Keratinocyte (primary cell): ENCODE results near the gene DBNL. TPM values are rescaled to one million over a fixed set of nuclear protein-coding genes. Genes with fewer than 3 reads are reported as not detected.

Source experiments
- DNase-seq: peaks from one replicate; pipeline ENCODE4 v3.0.0-alpha.2; 2011; ENCODE audit warnings: low read depth, missing footprints, low spot score
- FAIRE-seq: peaks from 2 replicates; lab custom pipeline; 2011; peaks lifted over from hg19 to GRCh38; lab: Jason Lieb, UNC
- H2AFZ ChIP-seq: 2 replicates; pipeline ENCODE4 v1.6.0; 2012; ENCODE audit warnings: low read length, control low read depth, inconsistent platforms; ENCODE audit not compliant: control insufficient read depth
- H3K27ac ChIP-seq: 2 replicates; pipeline ENCODE4 v1.5.1; 2011; ENCODE audit warnings: low read length; ENCODE audit not compliant: control insufficient read depth, insufficient read depth
- H3K27me3 ChIP-seq: 3 replicates; pipeline ENCODE4 v1.6.0; 2011; ENCODE audit warnings: low read length; ENCODE audit not compliant: control insufficient read depth, insufficient read depth; ENCODE audit errors: extremely low read depth
- H3K36me3 ChIP-seq, 2 experiments: 2 replicates in 1 of 2; 3 replicates in 1 of 2; pipeline ENCODE4 v1.5.1; 2011; ENCODE audit warnings: low read length in 2 of 2, mild to moderate bottlenecking in 1 of 2; ENCODE audit not compliant: control insufficient read depth in 2 of 2, insufficient read depth in 2 of 2; ENCODE audit errors: extremely low read depth in 1 of 2
- H3K4me1 ChIP-seq: 3 replicates; pipeline ENCODE4 v1.5.1; 2011; ENCODE audit warnings: low read length; ENCODE audit not compliant: control insufficient read depth, insufficient read depth; ENCODE audit errors: extremely low read depth
- H3K4me2 ChIP-seq: 3 replicates; pipeline ENCODE4 v1.6.0; 2011; ENCODE audit warnings: low read depth, low read length; ENCODE audit not compliant: control insufficient read depth, insufficient read depth; ENCODE audit errors: extremely low read depth
- H3K4me3 ChIP-seq, 3 experiments: fragments of 200-600 bp in 1 of 3; sonication (generic) in 1 of 3; 2 replicates in 2 of 3; 3 replicates in 1 of 3; pipeline ENCODE4 v1.5.1; 2011 to 2016; ENCODE audit warnings: low read length in 3 of 3, mild to moderate bottlenecking in 3 of 3, control low read depth in 2 of 3, inconsistent platforms in 1 of 3, low read depth in 1 of 3, mixed read lengths in 1 of 3, mixed run types in 1 of 3, moderate library complexity in 1 of 3; ENCODE audit not compliant: control insufficient read depth in 2 of 3, insufficient read depth in 2 of 3; ENCODE audit errors: extremely low read depth in 1 of 3
- H3K79me2 ChIP-seq: 2 replicates; pipeline ENCODE4 v1.6.0; 2012; ENCODE audit warnings: low read length; ENCODE audit not compliant: control insufficient read depth, insufficient read depth
- H3K9ac ChIP-seq: 3 replicates; pipeline ENCODE4 v1.6.0; 2011; ENCODE audit warnings: low read length; ENCODE audit not compliant: control insufficient read depth, insufficient read depth; ENCODE audit errors: extremely low read depth
- H3K9me1 ChIP-seq: 3 replicates; pipeline ENCODE4 v1.6.0; 2011; ENCODE audit warnings: low read length; ENCODE audit not compliant: control insufficient read depth, insufficient read depth; ENCODE audit errors: extremely low read depth
- H3K9me3 ChIP-seq: 2 replicates; pipeline ENCODE4 v1.5.1; 2012; ENCODE audit warnings: low read depth, low read length; ENCODE audit not compliant: control insufficient read depth
- H4K20me1 ChIP-seq: 3 replicates; pipeline ENCODE4 v1.6.0; 2011; ENCODE audit warnings: low read length; ENCODE audit not compliant: control insufficient read depth, insufficient read depth; ENCODE audit errors: extremely low read depth
- EZH2 ChIP-seq: IDR thresholded peaks from one replicate; pipeline ENCODE4 v1.6.1; 2012; ENCODE audit warnings: inconsistent platforms, mild to moderate bottlenecking, low read length, moderate library complexity
- dilution Hi-C: fragments of 300-500 bp; cut with MboI; formaldehyde crosslinking; loops from one replicate; pipeline ENCODE4 v1.7.0; 2020; ENCODE audit warnings: low sequenced_read_pairs; ENCODE audit not compliant: extremely low pct_ligation_motif_present
- polyA plus RNA-seq, 5 experiments: library from polyadenylated mRNA; depleted of rRNA in 3 of 5; stranded (reverse) in 3 of 5; stranded (forward) in 1 of 5; unstranded in 1 of 5; fragments of >200 nt; gene quantifications; 1 replicate in 1 of 5; 2 replicates in 3 of 5; 3 replicates in 1 of 5; pipeline versions ENCODE4 v1.2.1 to v1.2.3, GENCODE V29; 2011 to 2012; ENCODE audit warnings: missing spikeins in 2 of 5, low read depth in 1 of 5, low replicate concordance in 1 of 5
- TF ChIP-seq, protein P1 (sequence below), 3 experiments: IDR thresholded peaks in 1 of 3; conservative IDR thresholded peaks in 1 of 3; optimal IDR thresholded peaks in 1 of 3; 2 replicates in 2 of 3; 3 replicates in 1 of 3; pipeline versions ENCODE3 to v1.5.1; 2011; ENCODE audit warnings: low read length in 3 of 3, mild to moderate bottlenecking in 3 of 3, moderate library complexity in 2 of 3, control low read depth in 1 of 3, inconsistent platforms in 1 of 3; ENCODE audit not compliant: insufficient read depth in 2 of 3; ENCODE audit errors: extremely low read depth in 1 of 3

Gene DBNL
- polyA plus RNA-seq, 1 donor (not counting 4 experiments of a cell fraction or from before 2014, with no cell fraction given), result 76.1 TPM

DNA sequence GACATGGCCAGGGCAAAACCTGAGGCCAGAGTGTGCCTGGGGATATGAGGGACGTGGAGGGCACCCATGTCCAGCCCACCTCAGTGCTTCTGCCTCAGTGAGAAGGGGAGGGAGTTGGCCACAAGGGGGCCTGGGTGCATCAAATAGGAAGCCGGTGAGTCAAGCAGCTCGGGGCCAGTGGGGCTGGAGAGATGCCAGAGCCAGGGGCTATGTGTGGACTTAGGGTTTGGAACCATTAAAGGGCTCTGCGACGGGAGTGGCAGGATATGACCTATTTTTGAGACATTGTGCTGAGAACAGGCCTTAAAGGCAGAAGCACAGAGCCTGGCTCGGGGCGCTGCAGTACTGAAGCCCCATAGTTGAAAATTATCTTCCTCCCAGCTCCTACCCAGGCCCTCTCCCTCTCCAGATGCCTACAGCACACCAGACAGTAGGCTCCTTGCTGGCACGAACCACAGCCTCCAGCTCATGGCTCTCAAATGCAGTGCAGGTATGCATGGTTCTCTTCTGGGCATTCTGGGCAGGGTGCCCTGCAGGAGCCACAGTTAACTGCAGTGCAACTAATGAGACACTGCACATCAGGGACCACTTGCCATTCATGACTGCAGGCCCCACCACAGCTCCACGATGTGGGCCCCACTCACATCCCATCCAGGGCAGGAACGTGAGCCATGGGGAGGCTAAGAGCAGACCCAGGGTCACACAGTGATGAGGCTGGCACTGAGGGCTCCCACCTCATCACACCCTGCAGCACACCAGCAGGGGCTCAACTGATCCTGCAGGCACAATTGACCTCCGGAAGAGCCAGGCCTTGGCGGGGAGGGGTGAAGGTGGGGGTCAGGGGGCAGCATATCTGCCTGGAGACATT lies 28.1 kb downstream of the DBNL start:
- H3K9ac ChIP-seq, result peak overlapping the region; percentile 13
- TF ChIP-seq, protein P1, sequence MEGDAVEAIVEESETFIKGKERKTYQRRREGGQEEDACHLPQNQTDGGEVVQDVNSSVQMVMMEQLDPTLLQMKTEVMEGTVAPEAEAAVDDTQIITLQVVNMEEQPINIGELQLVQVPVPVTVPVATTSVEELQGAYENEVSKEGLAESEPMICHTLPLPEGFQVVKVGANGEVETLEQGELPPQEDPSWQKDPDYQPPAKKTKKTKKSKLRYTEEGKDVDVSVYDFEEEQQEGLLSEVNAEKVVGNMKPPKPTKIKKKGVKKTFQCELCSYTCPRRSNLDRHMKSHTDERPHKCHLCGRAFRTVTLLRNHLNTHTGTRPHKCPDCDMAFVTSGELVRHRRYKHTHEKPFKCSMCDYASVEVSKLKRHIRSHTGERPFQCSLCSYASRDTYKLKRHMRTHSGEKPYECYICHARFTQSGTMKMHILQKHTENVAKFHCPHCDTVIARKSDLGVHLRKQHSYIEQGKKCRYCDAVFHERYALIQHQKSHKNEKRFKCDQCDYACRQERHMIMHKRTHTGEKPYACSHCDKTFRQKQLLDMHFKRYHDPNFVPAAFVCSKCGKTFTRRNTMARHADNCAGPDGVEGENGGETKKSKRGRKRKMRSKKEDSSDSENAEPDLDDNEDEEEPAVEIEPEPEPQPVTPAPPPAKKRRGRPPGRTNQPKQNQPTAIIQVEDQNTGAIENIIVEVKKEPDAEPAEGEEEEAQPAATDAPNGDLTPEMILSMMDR (optimal IDR thresholded peaks at IDR 0.05 in 1 of 3, IDR thresholded peaks at IDR 0.05 in 1 of 3, conservative IDR thresholded peaks at IDR 0.05 in 1 of 3; ENCODE audit: extremely low read depth in 1 of 3, insufficient read depth in 2 of 3, low read length in 3 of 3), result peak in 2 of 3 experiments; percentile 81 to 86
- TF ChIP-seq EZH2, result no peak
- no peak overlapping the region for H2AFZ ChIP-seq
- peak; percentile 85 for DNase-seq
- H3K79me2 ChIP-seq, result no peaks in the 10 kb centered on the region
- no peaks in the 10 kb centered on the region for H4K20me1 ChIP-seq
- H3K27ac ChIP-seq, result peak overlapping the region; percentile 82
- H3K4me3 ChIP-seq, result no peak overlapping the region
- H3K4me1 ChIP-seq, result peaks cover 36% of the 10 kb centered on the region
- FAIRE-seq, result peak; percentile 83
- peak overlapping the region; percentile 68 for H3K4me2 ChIP-seq
- peaks cover 0 to 8% of the 10 kb centered on the region in 2 experiments for H3K36me3 ChIP-seq
- H3K27me3 ChIP-seq, result no peaks in the 10 kb centered on the region
- dilution Hi-C loops, result no loop called here
- no peaks in the 10 kb centered on the region for H3K9me3 ChIP-seq
- H3K9me1 ChIP-seq, result peaks cover 3% of the 10 kb centered on the region

GRCh38 chr7:44073664-44074348 lies 29.3 kb downstream of the DBNL start:
- peak overlapping the region in 1 of 3 experiments; percentile 17 for H3K4me3 ChIP-seq
- DNase-seq (peak; percentile 72), FAIRE-seq (peak; percentile 43)
- H3K9ac ChIP-seq, result peak overlapping the region; percentile 41
- peaks cover 3% of the 10 kb centered on the region for H3K9me1 ChIP-seq
- no peaks in the 10 kb centered on the region for H3K79me2 ChIP-seq
- peaks cover 36% of the 10 kb centered on the region for H3K4me1 ChIP-seq
- no peaks in the 10 kb centered on the region for H4K20me1 ChIP-seq
- peak overlapping the region; percentile 22 for H3K4me2 ChIP-seq
- no peaks in the 10 kb centered on the region for H3K9me3 ChIP-seq
- no peaks in the 10 kb centered on the region for H3K27me3 ChIP-seq
- no peak overlapping the region for H2AFZ ChIP-seq
- peak overlapping the region; percentile 31 for H3K27ac ChIP-seq
- dilution Hi-C loops, result no loop called here
- TF ChIP-seq EZH2, result no peak
- TF ChIP-seq, protein P1 (optimal IDR thresholded peaks at IDR 0.05 in 1 of 3, IDR thresholded peaks at IDR 0.05 in 1 of 3, conservative IDR thresholded peaks at IDR 0.05 in 1 of 3; ENCODE audit: extremely low read depth in 1 of 3, insufficient read depth in 2 of 3, low read length in 3 of 3), result no peak
- peaks cover 6 to 17% of the 10 kb centered on the region in 2 experiments for H3K36me3 ChIP-seq
